Mucosa of descending colon (tissue), 3 donors: ENCODE measurements around the gene BMPR1A. TPM values are rescaled to one million over a fixed set of nuclear protein-coding genes. Genes with fewer than 3 reads are reported as not detected.
"Not testable (repeated sequence)": the region's sequence is repeated elsewhere in the genome, so short reads cannot be mapped to it uniquely, and the experiment has no call there.

Source experiments
- ATAC-seq: fragments of 200-7000 bp; cut with Tn5 transposase; one replicate; pipeline ENCODE4 v1.9.1; 2020; ENCODE audit warnings: mild to moderate bottlenecking, moderate library complexity
- DNase-seq, 3 donors: peaks; one replicate each; pipeline ENCODE4 v3.0.0-alpha.2; 2020
- H3K36me3 ChIP-seq: fragments of 200-600 bp; one replicate; pipeline ENCODE4 v1.8.0; 2021; ENCODE audit warnings: low read depth, mild to moderate bottlenecking
- H3K4me1 ChIP-seq: fragments of 200-600 bp; one replicate; pipeline ENCODE4 v1.8.0; 2021; ENCODE audit warnings: low read depth, mild to moderate bottlenecking
- H3K4me3 ChIP-seq: fragments of 200-600 bp; one replicate; pipeline ENCODE4 v1.8.0; 2021; ENCODE audit warnings: mild to moderate bottlenecking
- H3K9me3 ChIP-seq: fragments of 200-600 bp; one replicate; pipeline ENCODE4 v1.8.0; 2021; ENCODE audit warnings: mild to moderate bottlenecking
- intact Hi-C, 2 donors: fragments of 100-400 bp; cut with DNase I in 1 of 2; cut with micrococcal nuclease in 1 of 2; formaldehyde crosslinking; loops; one replicate each; pipeline versions ENCODE4 v1.11.0 to v1.11.1; 2022; cut with DNase I, micrococcal nuclease
- total RNA-seq, 3 donors: library from RNA; stranded (reverse); fragmentation: NEBNext Ultra II Directional in 2 of 3; extraction: Animal tissue kit (Norgen Biotek cat#: 25700) in 2 of 3; gene quantifications; one replicate each; pipeline versions ENCODE4 v1.2.1 to v1.2.4, GENCODE V29; 2021 to 2023
- TF ChIP-seq, protein P1 (sequence below): fragments of 200-600 bp; IDR thresholded peaks from one replicate; pipeline ENCODE4 v1.8.0; 2022; ENCODE audit warnings: antibody characterized with exemption, mild to moderate bottlenecking
- donor health status: DM: no; HTN: no; CAD: no; lungs with moderate emphysema.
- donor health status: DM: no; HTN: no; CAD: no.
- donor health status: DM: no; HTN: yes; CAD: no.

The BMPR1A gene
- total RNA-seq, 3 donors from 2014 or later = 44.4 to 126 (median 45.3) TPM

DNA sequence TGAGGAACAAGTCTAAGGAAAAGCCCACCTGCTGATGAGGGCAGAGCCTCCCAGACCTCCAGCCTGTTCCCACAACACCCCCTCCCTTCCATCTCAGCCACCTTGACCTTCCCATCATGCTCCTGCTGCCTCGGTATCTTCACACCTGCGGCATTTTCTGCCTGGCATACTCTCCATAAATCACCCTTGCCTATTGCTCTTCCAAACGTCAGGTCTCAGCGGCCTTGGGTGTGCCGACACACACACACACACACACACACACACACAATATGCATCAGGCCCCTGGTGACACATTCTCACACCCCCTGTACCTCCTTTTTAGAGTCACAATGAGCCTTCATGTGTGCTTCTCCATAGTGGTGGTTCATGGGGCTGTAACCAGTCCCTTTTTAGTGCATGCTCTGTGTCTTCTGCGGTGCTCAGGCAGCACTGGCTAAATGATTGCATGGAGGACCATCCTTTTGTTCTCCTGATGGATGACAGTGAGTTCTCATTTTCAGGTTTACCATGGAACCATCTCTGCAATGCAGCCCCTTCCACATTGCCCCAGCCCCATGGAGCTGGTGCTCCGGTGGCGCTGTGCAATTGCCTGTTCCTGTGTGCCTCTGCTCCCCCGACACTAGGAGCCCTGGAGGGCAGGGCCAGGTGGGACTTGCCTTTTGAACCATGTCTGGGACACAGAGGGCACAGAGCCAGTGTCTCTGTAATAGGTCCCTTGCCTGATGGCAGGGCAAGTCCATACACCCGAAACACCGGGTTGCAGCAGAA is 216.4 kb downstream of the BMPR1A start:
- TF ChIP-seq, protein P1, sequence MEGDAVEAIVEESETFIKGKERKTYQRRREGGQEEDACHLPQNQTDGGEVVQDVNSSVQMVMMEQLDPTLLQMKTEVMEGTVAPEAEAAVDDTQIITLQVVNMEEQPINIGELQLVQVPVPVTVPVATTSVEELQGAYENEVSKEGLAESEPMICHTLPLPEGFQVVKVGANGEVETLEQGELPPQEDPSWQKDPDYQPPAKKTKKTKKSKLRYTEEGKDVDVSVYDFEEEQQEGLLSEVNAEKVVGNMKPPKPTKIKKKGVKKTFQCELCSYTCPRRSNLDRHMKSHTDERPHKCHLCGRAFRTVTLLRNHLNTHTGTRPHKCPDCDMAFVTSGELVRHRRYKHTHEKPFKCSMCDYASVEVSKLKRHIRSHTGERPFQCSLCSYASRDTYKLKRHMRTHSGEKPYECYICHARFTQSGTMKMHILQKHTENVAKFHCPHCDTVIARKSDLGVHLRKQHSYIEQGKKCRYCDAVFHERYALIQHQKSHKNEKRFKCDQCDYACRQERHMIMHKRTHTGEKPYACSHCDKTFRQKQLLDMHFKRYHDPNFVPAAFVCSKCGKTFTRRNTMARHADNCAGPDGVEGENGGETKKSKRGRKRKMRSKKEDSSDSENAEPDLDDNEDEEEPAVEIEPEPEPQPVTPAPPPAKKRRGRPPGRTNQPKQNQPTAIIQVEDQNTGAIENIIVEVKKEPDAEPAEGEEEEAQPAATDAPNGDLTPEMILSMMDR = no peak
- intact Hi-C loops = no loop called here
- no peak for ATAC-seq
- H3K9me3 ChIP-seq = no peaks in the 10 kb centered on the region
- DNase-seq = no peak
- H3K4me3 ChIP-seq = no peak overlapping the region
- H3K36me3 ChIP-seq = no peaks in the 10 kb centered on the region
- H3K4me1 ChIP-seq = peaks cover 27% of the 10 kb centered on the region

DNA sequence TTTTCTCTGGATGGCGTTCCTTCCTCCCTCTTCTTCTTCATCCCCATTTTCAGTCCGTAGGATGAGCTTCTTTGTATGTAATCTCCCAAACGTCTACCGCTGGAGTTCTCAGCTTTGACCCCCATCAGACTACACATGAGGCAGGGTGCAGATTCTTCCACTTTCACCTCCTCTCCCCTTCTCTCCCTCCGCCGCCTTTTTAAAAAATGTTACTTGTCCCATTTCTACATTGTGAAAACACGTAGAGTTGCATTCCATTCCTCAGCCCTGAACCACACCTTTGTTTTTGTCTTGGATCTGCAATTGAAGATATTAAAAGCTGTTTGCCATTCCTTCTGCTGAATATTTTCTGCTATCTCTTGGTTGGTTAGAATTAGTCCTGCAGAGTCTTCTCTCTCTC is 218.1 kb downstream of the BMPR1A start:
- DNase-seq = no peak
- ATAC-seq = no peak
- Histone ChIP-seq H3K4me1 (peaks cover 18% of the 10 kb centered on the region), H3K9me3 (no peaks in the 10 kb centered on the region), H3K4me3 (no peak overlapping the region), H3K36me3 (no peaks in the 10 kb centered on the region)
- TF ChIP-seq, protein P1 = no peak
- intact Hi-C loops = no loop called here

DNA sequence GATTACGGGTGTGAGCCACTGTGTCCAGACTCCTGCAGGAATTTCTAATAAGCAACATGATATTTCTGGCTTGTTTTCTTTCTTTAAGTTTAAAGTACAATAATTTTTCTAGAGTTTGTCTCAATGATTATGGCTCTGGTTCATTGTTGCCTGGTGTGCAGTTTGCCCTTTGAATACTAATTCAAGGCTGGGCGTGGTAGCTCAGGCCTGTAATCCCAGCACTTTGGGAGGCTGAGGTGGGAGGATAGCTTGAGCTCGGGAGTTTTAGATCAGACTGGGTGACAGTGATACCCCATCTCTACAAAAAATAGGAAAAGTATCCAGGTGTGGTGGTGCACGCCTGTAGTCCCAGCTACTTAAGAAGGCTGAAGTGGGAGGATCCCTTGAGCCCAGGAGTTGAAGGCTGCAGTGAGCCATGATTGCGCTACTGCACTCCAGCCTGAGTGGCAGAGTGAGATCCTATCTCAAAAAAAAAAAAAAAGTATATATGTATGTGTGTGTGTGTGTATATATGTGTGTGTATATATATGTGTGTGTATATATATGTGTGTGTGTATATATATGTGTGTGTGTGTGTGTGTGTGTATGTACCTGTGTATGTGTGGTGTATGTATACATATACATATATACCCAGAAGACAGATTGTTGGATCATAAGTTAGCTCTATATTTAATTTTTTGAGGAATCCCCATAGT is 220.1 kb downstream of the BMPR1A start:
- intact Hi-C loops = no loop called here
- peaks cover 10% of the 10 kb centered on the region for H3K4me1 ChIP-seq

DNA sequence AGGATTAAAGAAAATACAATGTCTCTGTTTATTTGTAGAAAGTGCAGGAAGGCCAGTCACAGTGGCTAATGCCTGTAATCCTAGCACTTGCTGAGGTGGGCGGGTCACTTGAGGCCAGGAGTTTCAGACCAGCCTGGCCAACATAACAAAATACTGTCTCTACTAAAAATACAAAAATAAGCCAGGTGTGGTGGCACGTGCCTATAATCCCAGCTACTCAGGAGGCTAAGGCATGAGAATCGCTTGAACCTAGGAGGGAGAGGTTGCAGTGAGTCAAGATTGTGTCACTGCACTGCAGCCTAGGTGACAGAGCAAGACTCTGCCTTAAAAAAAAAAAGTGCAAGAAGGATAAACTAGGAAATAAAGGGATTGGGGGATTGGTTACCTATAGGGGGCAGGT is 222.0 kb downstream of the BMPR1A start:
- ATAC-seq, H3K36me3 ChIP-seq, H3K4me1 ChIP-seq, H3K4me3 ChIP-seq, H3K9me3 ChIP-seq, intact Hi-C loops, DNase-seq: not testable (repeated sequence)

More for the DNA sequence above, 220.1 kb downstream of the BMPR1A start:
- Histone ChIP-seq H3K4me3 (no peak overlapping the region), H3K36me3 (no peaks in the 10 kb centered on the region), H3K9me3 (no peaks in the 10 kb centered on the region)
- TF ChIP-seq, protein P1 = no peak
- no peak for DNase-seq
- no peak for ATAC-seq

DNA sequence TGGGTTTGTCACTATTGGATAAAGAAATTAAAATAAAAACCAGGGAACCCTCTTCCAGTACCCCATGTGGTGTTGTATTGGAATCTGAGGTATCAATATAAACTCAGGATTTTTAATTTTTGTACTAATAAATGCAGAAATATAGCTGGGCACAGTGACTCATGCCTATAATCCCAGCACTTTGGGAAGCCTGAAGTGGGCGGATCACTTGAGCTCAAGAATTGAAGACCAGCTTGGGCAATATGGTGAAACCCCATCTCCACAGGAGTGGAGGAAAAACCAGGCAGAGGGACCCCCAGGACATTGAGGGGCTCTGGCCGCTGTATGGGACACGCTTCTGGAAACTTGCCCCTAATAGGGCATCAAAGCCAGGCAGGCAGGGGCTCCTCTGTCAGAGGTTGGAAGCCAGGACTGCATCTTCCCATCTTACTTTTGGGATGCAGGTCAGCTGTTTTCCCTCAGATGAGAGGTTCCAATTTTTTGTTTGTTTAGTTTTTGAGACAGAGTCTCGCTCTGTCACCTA is 222.9 kb downstream of the BMPR1A start:
- Histone ChIP-seq H3K4me3 (no peak overlapping the region), H3K36me3 (no peaks in the 10 kb centered on the region), H3K9me3 (no peaks in the 10 kb centered on the region), H3K4me1 (peaks cover 8% of the 10 kb centered on the region)
- ATAC-seq (no peak), DNase-seq (no peak)
- intact Hi-C loops = no loop called here
- TF ChIP-seq, protein P1 = no peak

DNA sequence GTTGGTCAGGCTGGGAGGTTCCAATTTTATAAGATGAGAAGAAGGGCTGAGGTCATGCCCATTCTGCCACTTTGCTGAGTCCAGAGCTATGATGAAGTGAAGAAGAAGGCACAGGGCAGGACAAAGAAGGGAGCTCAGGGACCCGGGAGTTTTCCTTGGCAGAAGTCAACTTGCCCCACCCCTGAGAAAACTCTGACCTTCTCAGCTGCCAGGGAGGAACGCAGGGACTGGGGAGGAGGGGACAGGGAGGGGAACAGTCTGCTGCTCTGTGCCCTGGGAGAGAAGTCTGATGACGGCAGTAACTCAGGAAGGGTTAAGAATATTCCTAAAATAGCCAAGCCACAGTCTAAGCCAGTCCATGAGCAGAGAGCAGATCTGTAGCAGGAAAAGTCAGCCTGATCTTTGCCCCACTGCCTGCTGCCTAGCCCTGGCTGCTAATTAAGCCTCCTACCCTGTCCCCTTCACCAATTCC is 223.6 kb downstream of the BMPR1A start:
- Histone ChIP-seq H3K4me3 (no peak overlapping the region), H3K4me1 (peaks cover 8% of the 10 kb centered on the region), H3K9me3 (no peaks in the 10 kb centered on the region), H3K36me3 (no peaks in the 10 kb centered on the region)
- DNase-seq = peak in 1 of 3 donors; percentile 56
- TF ChIP-seq, protein P1 = no peak
- peak; percentile 84 for ATAC-seq
- intact Hi-C loops = no loop called here

DNA sequence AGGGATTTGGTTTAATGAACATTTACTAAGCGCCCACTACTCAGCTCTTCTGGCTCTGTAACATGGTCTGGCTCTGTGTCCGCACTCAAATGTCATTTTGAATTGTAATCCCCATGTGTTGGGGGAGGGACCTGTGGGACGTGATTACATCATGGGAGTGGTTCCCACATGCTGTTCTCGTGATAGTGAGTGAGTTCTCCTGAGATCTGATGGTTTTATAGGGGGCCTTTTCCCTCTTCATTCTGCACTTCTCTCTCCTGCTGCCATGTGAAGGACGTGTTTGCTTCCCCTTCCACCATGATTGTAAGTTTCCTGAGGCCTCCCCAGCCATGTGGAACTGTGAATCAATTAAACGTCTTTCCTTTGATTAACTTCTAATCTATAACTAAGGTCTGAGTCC is 224.6 kb downstream of the BMPR1A start:
- DNase-seq, intact Hi-C loops, H3K4me3 ChIP-seq, ATAC-seq, H3K4me1 ChIP-seq, H3K36me3 ChIP-seq, H3K9me3 ChIP-seq: not testable (repeated sequence)
